ENCODE measurements around the gene NDUFB11.

Gene NDUFB11

DNA sequence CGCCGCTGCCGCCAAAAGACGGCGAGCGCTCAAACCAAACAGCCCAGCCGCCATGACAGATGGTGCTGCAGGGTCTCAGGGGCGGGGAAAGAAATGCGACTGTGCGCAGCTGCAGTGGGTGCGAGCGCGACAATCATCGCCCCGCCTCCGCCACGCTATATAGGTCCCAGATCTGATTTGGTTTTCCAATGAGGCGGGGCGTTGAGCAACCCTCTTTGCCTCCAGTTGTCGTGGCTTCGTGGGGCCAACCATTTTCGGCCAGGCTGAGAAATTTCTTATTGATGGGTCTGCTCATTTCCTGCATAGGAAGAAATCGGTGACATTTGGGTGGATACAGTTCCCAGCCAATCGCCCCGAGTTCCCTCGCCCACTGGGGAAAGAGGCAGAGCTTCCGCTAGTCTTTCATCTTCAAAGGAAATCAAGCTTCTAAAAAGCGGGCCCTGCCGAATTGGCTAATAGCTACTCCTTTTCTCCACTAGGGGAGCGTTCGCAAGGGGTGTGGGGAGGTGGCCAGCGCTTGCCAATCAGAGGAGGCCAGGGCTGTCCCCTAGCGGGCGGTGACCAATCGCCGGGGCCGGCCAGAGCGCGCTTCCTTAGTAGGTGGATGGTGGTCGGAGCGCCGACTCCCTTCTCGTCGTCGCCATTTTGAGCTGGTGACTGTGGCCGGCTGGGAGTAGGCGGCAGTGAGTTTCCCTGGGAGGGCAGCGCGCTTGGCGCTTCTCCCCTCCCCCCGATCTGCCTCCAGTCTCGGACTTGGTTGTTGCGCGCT lies at the start of gene NDUFB11, which contains the start of gene RBM10:
Gene NDUFB11 (minus strand): TSS at position 77 of the 769 bp plus-strand sequence. CDS start 23 bp downstream, at position 54.
Gene RBM10 (plus strand): TSS at position 596 of the 769 bp plus-strand sequence. CDS start 2,261 bp downstream, outside the sequence.
- DNase-seq (ENCODE audit: low read depth), result peak; percentile 87
- TF ChIP-seq, protein P1, sequence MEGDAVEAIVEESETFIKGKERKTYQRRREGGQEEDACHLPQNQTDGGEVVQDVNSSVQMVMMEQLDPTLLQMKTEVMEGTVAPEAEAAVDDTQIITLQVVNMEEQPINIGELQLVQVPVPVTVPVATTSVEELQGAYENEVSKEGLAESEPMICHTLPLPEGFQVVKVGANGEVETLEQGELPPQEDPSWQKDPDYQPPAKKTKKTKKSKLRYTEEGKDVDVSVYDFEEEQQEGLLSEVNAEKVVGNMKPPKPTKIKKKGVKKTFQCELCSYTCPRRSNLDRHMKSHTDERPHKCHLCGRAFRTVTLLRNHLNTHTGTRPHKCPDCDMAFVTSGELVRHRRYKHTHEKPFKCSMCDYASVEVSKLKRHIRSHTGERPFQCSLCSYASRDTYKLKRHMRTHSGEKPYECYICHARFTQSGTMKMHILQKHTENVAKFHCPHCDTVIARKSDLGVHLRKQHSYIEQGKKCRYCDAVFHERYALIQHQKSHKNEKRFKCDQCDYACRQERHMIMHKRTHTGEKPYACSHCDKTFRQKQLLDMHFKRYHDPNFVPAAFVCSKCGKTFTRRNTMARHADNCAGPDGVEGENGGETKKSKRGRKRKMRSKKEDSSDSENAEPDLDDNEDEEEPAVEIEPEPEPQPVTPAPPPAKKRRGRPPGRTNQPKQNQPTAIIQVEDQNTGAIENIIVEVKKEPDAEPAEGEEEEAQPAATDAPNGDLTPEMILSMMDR (IDR thresholded peaks at IDR 0.05; ENCODE audit: control insufficient read depth, extremely low read depth, insufficient read depth), result peak; percentile 48
- H3K4me3 ChIP-seq (ENCODE audit: low read depth, low read length), result peak within 1 kb of the TSS; percentile 69

DNA sequence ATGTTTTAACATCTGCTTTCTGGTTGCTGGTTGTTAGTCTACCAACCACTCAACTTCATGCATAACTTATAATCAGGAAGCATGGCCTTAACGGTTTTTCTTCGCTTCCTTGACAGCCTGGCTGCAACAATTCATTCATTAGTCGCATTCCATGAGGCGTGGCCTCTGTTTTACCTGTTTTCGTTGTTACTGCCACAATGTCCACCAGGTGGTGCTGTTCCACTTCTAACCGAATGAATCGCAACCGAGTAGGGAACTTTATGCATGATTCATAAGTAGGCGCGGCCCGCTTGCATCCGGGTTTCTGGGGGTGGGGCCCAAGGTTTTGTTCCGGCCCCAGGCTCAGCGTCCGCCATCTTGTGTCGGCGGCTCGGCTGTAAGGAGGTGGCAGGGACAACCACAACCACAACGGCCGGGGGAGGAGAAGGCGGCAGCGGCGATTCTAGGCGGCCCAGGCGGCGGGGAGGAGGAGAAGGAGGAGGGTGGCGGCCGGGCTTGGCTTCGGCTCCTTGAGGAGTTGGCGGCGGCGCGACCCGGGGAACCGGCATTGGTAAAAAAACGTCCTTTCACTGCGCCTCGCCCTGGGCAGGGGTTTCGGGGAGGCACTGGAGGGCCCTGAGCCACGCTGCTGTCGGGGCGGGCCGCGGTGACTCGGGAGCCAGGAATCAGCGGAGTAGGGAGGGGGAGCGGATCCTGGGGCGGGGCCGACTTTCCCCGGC lies 49.1 kb upstream of the NDUFB11 start, which contains the start of gene UBA1:
Gene UBA1 (plus strand): TSS at position 355 of the 719 bp plus-strand sequence. CDS start 4,974 bp downstream, outside the sequence.
- TF ChIP-seq, protein P1 (IDR thresholded peaks at IDR 0.05; ENCODE audit: control insufficient read depth, extremely low read depth, insufficient read depth), result peak; percentile 62
- peak within 1 kb of the TSS; percentile 84 for H3K4me3 ChIP-seq (ENCODE audit: low read depth, low read length)
- DNase-seq (ENCODE audit: low read depth), result peak; percentile 87

DNA sequence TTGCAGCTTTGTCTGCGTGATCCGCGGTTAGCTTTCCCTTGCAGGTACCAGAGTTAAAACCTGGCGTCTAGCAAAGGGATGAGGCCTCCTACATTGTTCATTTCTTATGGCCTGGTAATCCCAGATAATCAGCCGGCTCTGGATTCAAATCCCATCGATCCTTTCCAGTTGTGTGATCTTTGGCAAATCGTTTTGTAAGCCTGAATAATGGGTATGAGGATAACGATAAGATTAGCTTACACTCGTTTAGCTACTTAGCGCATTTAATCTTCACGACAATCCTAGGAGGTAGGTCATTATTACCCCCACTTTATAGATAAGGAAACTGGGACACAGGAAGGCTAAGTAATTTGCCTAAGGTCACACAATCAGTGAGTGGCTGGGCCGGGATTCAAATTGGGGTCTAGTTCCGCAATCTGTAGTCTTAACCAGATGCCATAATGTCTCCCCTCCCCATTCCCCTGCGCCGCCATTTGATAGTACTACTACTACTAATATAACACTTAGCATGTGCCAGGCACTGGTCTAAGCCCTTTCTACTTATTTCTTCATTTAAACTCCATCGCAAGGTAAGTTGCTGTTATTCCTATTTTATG lies 47.4 kb upstream of the NDUFB11 start:
- TF ChIP-seq, protein P1 (IDR thresholded peaks at IDR 0.05; ENCODE audit: control insufficient read depth, extremely low read depth, insufficient read depth), result no peak
- no peak for DNase-seq (ENCODE audit: low read depth)
- H3K4me3 ChIP-seq (ENCODE audit: low read depth, low read length), result peak overlapping the region; percentile 80

DNA sequence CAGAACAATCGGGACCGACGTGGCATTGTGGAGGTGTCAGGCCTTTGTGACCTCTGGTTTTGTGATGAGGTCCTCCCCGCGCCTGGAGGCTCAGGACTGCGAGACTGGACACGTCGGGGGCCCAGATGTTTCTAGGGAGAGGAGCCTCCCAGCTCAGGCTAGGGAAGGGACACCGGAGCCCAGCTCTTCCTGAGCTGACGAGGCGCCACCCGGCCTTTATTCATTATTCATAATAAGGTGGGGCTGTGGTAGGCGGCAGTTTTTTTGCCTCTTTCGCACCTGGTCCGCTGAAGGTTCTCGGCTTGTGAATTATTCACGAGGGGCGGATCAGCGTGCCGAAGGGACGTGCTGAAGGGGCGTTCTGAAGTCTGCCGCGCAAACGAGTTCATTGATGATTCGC lies 46.8 kb upstream of the NDUFB11 start:
- no peak for DNase-seq (ENCODE audit: low read depth)
- H3K4me3 ChIP-seq (ENCODE audit: low read depth, low read length), result peak overlapping the region; percentile 80

DNA sequence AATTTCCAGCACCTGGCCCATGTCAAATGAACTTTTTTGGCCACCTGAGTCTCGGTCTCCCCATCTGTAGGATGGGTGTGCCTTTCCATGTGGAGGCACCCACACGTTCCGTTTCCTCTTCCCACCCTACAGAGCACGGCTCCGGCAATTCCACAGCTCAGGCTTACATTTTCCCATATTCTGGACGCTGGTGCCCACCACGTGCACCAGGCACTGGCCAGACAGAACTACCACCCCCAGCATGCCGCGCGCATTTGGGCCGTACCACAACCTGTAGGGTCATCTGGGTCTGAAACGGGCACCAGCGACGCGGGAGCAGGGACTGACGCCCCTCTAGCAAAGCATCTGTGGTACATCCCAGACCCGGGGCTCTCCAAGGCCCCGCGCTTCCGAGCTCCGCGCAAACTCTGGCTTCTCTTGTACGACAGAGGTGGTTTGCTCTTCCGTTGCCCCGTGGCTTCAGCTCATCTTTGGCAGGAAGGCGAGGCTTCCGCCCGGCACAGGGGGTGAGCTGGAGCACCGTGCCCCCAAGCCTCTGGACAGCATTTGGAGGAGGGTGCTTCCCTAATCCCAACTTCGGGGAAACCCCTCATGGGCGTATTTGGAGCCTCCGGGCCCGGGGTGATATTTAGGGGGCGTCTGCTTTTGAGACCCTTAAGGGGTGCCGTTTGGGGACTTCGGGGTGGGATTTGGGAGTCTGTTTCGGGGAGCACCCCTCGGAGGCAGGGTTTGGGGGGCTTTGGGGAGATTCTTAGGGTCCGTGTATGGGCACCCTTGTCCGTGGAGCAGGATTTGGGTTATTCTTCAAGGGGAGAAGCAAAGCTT lies 46.2 kb upstream of the NDUFB11 start:
- DNase-seq (ENCODE audit: low read depth), result peak; percentile 80
- TF ChIP-seq, protein P1 (IDR thresholded peaks at IDR 0.05; ENCODE audit: control insufficient read depth, extremely low read depth, insufficient read depth), result no peak
- H3K4me3 ChIP-seq (ENCODE audit: low read depth, low read length), result peak overlapping the region; percentile 80

More for the DNA sequence above, 46.8 kb upstream of the NDUFB11 start:
- TF ChIP-seq, protein P1 (IDR thresholded peaks at IDR 0.05; ENCODE audit: control insufficient read depth, extremely low read depth, insufficient read depth), result no peak

DNA sequence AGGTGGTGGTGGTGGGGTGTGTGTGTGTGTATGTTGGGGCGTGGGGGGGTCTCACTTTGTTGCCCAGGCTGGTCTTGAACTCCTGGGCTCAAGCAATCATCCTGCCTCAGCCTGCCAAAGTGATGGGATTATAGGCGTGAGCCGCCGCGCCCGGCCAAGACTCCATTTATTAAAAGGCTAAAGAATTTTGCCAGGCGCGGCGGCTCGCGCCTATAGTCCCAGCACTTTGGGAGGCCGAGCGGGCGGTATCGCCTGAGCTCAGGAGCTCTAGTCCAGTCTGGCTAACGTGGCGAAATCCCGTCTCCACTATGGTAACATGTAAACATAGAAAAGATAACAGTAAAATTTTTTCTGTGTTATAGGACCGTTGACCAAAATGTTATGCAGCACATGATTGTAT lies 45.4 kb upstream of the NDUFB11 start:
- TF ChIP-seq, protein P1 (IDR thresholded peaks at IDR 0.05; ENCODE audit: control insufficient read depth, extremely low read depth, insufficient read depth), result no peak
- H3K4me3 ChIP-seq (ENCODE audit: low read depth, low read length), result no peak overlapping the region
- no peak for DNase-seq (ENCODE audit: low read depth)

Data from LNCaP clone FGC (cell line).